H9 (cell line): ENCODE data around the gene SLC2A14. TPM values are rescaled to one million over a fixed set of nuclear protein-coding genes. Genes with fewer than 3 reads are reported as not detected.

Experiments used
- DNase-seq: peaks from one replicate; pipeline ENCODE4 v3.0.0-alpha.2; 2017
- H2AFZ ChIP-seq: one replicate; pipeline ENCODE4 v1.6.1; 2013; ENCODE audit warnings: mild to moderate bottlenecking, low read length, control low read depth, moderate library complexity
- H2AK5ac ChIP-seq: 2 replicates; pipeline ENCODE4 v1.6.1; 2013; ENCODE audit warnings: low read length, control low read depth, mixed read lengths; ENCODE audit not compliant: insufficient read length
- H2BK120ac ChIP-seq: one replicate; pipeline ENCODE4 v1.6.1; 2013; ENCODE audit warnings: low read depth, mild to moderate bottlenecking, low read length, control low read depth, inconsistent platforms; ENCODE audit not compliant: poor library complexity, severe bottlenecking
- H2BK12ac ChIP-seq: 2 replicates; pipeline ENCODE4 v1.6.1; 2013; ENCODE audit warnings: low read length, control low read depth, mixed read lengths, low read depth; ENCODE audit not compliant: insufficient read length
- H2BK15ac ChIP-seq: 2 replicates; pipeline ENCODE4 v1.6.1; 2013; ENCODE audit warnings: low read depth, low read length, control low read depth
- H2BK20ac ChIP-seq: one replicate; pipeline ENCODE4 v1.6.1; 2013; ENCODE audit warnings: low read depth, mild to moderate bottlenecking, low read length, control low read depth, inconsistent platforms; ENCODE audit not compliant: poor library complexity, severe bottlenecking
- H2BK5ac ChIP-seq: 2 replicates; pipeline ENCODE4 v1.6.1; 2013; ENCODE audit warnings: low read length, control low read depth, mixed read lengths; ENCODE audit not compliant: insufficient read length
- H3K14ac ChIP-seq: 2 replicates; pipeline ENCODE4 v1.6.1; 2013; ENCODE audit warnings: low read length, control low read depth; ENCODE audit not compliant: insufficient read depth
- H3K18ac ChIP-seq: 2 replicates; pipeline ENCODE4 v1.6.1; 2013; ENCODE audit warnings: low read depth, mild to moderate bottlenecking, mixed read lengths, low read length, control low read depth; ENCODE audit not compliant: insufficient read length
- H3K23ac ChIP-seq: 2 replicates; pipeline ENCODE4 v1.6.1; 2013; ENCODE audit warnings: low read length, control low read depth, mixed read lengths, low read depth; ENCODE audit not compliant: insufficient read length
- H3K23me2 ChIP-seq: 2 replicates; pipeline ENCODE4 v1.6.1; 2013; ENCODE audit warnings: low read depth, mild to moderate bottlenecking, mixed read lengths, low read length, control low read depth; ENCODE audit not compliant: insufficient read length, poor library complexity, severe bottlenecking
- H3K27ac ChIP-seq: 2 replicates; pipeline ENCODE4 v1.5.1; 2013; ENCODE audit warnings: low read length, control low read depth, mixed read lengths, low read depth; ENCODE audit not compliant: insufficient read length
- H3K27me3 ChIP-seq: 2 replicates; pipeline ENCODE4 v1.6.1; 2013; ENCODE audit warnings: low read length, control low read depth, inconsistent platforms; ENCODE audit not compliant: insufficient read depth
- H3K4ac ChIP-seq: 2 replicates; pipeline ENCODE4 v1.6.1; 2013; ENCODE audit warnings: low read depth, mild to moderate bottlenecking, control low read depth, inconsistent platforms, low read length, moderate library complexity
- H3K4me1 ChIP-seq: 2 replicates; pipeline ENCODE4 v1.6.1; 2013; ENCODE audit warnings: low read length, control low read depth, inconsistent platforms; ENCODE audit not compliant: insufficient read depth
- H3K4me2 ChIP-seq: 2 replicates; pipeline ENCODE4 v1.6.1; 2013; ENCODE audit warnings: low read length, control low read depth, mixed read lengths; ENCODE audit not compliant: insufficient read length, insufficient read depth
- H3K56ac ChIP-seq: 2 replicates; pipeline ENCODE4 v1.6.1; 2013; ENCODE audit warnings: low read depth, mild to moderate bottlenecking, mixed read lengths, low read length, control low read depth; ENCODE audit not compliant: insufficient read length
- H3K79me1 ChIP-seq: 2 replicates; pipeline ENCODE4 v1.6.1; 2013; ENCODE audit warnings: low read depth, mild to moderate bottlenecking, moderate library complexity, low read length, control low read depth, inconsistent platforms; ENCODE audit not compliant: insufficient read depth, poor library complexity, severe bottlenecking
- H3K79me2 ChIP-seq: 2 replicates; pipeline ENCODE4 v1.6.1; 2013; ENCODE audit warnings: low read length, control low read depth, inconsistent platforms; ENCODE audit not compliant: insufficient read depth
- H3K9ac ChIP-seq: 2 replicates; pipeline ENCODE4 v1.6.1; 2013; ENCODE audit warnings: low read length, control low read depth, mixed read lengths; ENCODE audit not compliant: insufficient read length; ENCODE audit errors: extremely low read depth
- H3K9me3 ChIP-seq: one replicate; pipeline ENCODE4 v1.6.1; 2013; ENCODE audit warnings: low read depth, low read length, inconsistent platforms; ENCODE audit not compliant: control insufficient read depth
- H3T11ph ChIP-seq: one replicate; pipeline ENCODE4 v1.6.1; 2013; ENCODE audit warnings: mild to moderate bottlenecking, low read length, control low read depth, inconsistent platforms
- H4K20me1 ChIP-seq: one replicate; pipeline ENCODE4 v1.6.1; 2013; ENCODE audit not compliant: control insufficient read depth, insufficient read length, insufficient read depth
- H4K5ac ChIP-seq: 2 replicates; pipeline ENCODE4 v1.6.1; 2013; ENCODE audit warnings: low read depth, mild to moderate bottlenecking, mixed read lengths, low read length, control low read depth; ENCODE audit not compliant: insufficient read length
- H4K8ac ChIP-seq: replicated peaks from 2 replicates; pipeline ENCODE4 v1.6.1; 2013; ENCODE audit warnings: low read length, control low read depth, mixed read lengths, low read depth; ENCODE audit not compliant: insufficient read length
- H4K91ac ChIP-seq: 2 replicates; pipeline ENCODE4 v1.6.1; 2013; ENCODE audit warnings: low read depth, mild to moderate bottlenecking, moderate library complexity, mixed read lengths, low read length, control low read depth; ENCODE audit not compliant: insufficient read length
- H3K27ac Mint-ChIP-seq, 3 experiments: 2 replicates in 2 of 3; 3 replicates in 1 of 3; pipeline ENCODE4 v1.8.0; 2020 to 2021; ENCODE audit warnings: mixed read lengths in 3 of 3, mild to moderate bottlenecking in 1 of 3, moderate library complexity in 1 of 3
- H3K27me3 Mint-ChIP-seq: 2 replicates; pipeline ENCODE4 v1.8.0; 2021; ENCODE audit warnings: low read depth, mild to moderate bottlenecking, moderate library complexity, mixed read lengths
- H3K36me3 Mint-ChIP-seq, 3 experiments: 2 replicates in 2 of 3; 3 replicates in 1 of 3; pipeline ENCODE4 v1.8.0; 2020 to 2021; ENCODE audit warnings: low read depth in 3 of 3, mixed read lengths in 3 of 3; ENCODE audit not compliant: insufficient read depth in 1 of 3
- H3K4me1 Mint-ChIP-seq, 2 experiments: 2 replicates each; pipeline ENCODE4 v1.8.0; 2020; ENCODE audit warnings: mixed read lengths in 2 of 2
- H3K4me3 Mint-ChIP-seq, 2 experiments: 2 replicates in 1 of 2; 3 replicates in 1 of 2; pipeline ENCODE4 v1.8.0; 2020 to 2021; ENCODE audit warnings: mild to moderate bottlenecking in 2 of 2, mixed read lengths in 2 of 2, moderate library complexity in 1 of 2
- H3K9me3 Mint-ChIP-seq, 2 experiments: 2 replicates in 1 of 2; 3 replicates in 1 of 2; pipeline ENCODE4 v1.8.0; 2020; ENCODE audit warnings: mild to moderate bottlenecking in 2 of 2, mixed read lengths in 2 of 2, moderate library complexity in 1 of 2
- WGBS: extraction: QIAGEN DNeasy Blood & Tissue Kit; methylation state at CpG from one replicate; pipeline ENCODE4 v1.1.7; 2013; ENCODE audit warnings: missing lambda C conversion rate, low lambda C conversion rate, mixed read lengths; ENCODE audit not compliant: insufficient read length; ENCODE audit errors: extremely low coverage; 5-methylcytosine and 5-hydroxymethylcytosine counted together
- total RNA-seq: library from RNA; stranded (reverse); gene quantifications from 2 replicates; pipeline ENCODE4 v1.2.1, GENCODE V29; 2021
- TF ChIP-seq, protein P1 (sequence below): fragments of 200-600 bp; sonication (generic); conservative IDR thresholded peaks from 3 replicates; pipeline ENCODE4 v1.8.0; 2021; ENCODE audit warnings: antibody characterized with exemption, mild to moderate bottlenecking

The SLC2A14 gene
- total RNA-seq, 1 experiment from 2014 or later: 19.1 TPM

DNA sequence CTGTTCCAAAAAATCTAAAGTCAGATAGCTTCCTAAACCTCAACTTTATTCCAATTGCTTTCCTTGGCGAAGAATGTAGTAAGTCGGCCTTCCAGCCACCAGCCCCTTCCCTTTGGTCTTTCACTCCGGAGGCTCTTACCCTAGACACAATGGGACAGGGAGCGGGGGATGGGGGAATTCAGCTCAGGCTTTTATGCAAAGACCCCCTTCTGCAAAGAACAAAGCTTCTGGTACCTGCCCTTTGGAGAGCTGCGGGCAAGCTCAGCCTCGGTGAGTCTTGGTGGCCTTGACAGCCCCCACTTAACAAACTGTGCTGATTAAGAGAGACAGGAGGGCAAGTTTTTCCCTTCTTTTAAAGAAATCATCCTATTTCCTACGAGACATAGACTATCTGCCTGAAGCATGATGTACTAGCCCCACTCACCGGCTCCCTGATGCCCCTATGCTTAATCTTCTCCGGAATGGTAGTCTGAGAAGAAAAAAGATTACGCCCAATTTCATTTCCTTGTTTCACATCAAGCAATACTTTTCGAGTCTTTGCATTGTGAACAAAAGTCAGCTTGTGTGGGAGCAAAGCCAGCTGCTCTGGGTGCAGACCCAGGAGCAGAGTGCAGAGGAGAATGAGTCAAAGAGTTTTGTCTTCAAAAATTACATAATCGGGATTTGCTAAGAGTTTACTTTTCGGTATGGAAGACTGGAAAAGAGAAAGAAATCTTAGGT is 85.0 kb downstream of the SLC2A14 start:
- Histone ChIP-seq H4K20me1 (peaks cover 3% of the 10 kb centered on the region), H3K23me2 (peaks cover 8% of the 10 kb centered on the region), H3K4ac (no peak overlapping the region), H4K5ac (no peak overlapping the region), H2BK5ac (no peak overlapping the region), H4K91ac (no peak overlapping the region), H3K23ac (no peak overlapping the region), H2AK5ac (peak overlapping the region; percentile 59), H2BK15ac (no peak overlapping the region), H2BK12ac (no peak overlapping the region), H3K4me1 (no peaks in the 10 kb centered on the region; the same call in 1 of the 2 replicates), H3T11ph (no peak overlapping the region), H3K27ac (peak overlapping the region; percentile 21), H3K79me1 (no peaks in the 10 kb centered on the region), H4K8ac (no peak overlapping the region), H3K79me2 (peaks cover 26% of the 10 kb centered on the region; the same call in 1 of the 2 replicates), H3K27me3 (no peaks in the 10 kb centered on the region), H3K4me2 (peak overlapping the region; percentile 41), H3K14ac (no peak overlapping the region), H2BK120ac (no peak overlapping the region), H2BK20ac (no peak overlapping the region), H3K56ac (no peak overlapping the region), H3K9ac (no peak overlapping the region), H3K18ac (peak overlapping the region; percentile 30), H2AFZ (no peak overlapping the region), H3K9me3 (no peaks in the 10 kb centered on the region)
- Mint-ChIP-seq H3K27me3 (no peaks in the 10 kb centered on the region), H3K4me3 (peak overlapping the region; percentile 89 to 97), H3K27ac (peak overlapping the region; percentile 80 to 99 (median 99)), H3K4me1 (peaks cover 52 to 75% of the 10 kb centered on the region in 2 experiments), H3K36me3 (peaks cover 11 to 29% (median 23%) of the 10 kb centered on the region in 3 experiments), H3K9me3 (no peaks in the 10 kb centered on the region)
- DNase-seq: peak; percentile 90
- WGBS: no CpG with 5 or more reads among the region's 13 CpGs
- TF ChIP-seq, protein P1, sequence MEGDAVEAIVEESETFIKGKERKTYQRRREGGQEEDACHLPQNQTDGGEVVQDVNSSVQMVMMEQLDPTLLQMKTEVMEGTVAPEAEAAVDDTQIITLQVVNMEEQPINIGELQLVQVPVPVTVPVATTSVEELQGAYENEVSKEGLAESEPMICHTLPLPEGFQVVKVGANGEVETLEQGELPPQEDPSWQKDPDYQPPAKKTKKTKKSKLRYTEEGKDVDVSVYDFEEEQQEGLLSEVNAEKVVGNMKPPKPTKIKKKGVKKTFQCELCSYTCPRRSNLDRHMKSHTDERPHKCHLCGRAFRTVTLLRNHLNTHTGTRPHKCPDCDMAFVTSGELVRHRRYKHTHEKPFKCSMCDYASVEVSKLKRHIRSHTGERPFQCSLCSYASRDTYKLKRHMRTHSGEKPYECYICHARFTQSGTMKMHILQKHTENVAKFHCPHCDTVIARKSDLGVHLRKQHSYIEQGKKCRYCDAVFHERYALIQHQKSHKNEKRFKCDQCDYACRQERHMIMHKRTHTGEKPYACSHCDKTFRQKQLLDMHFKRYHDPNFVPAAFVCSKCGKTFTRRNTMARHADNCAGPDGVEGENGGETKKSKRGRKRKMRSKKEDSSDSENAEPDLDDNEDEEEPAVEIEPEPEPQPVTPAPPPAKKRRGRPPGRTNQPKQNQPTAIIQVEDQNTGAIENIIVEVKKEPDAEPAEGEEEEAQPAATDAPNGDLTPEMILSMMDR: no peak
